HepG2 (cell line): ENCODE measurements around the gene MAN1C1. TPM values are rescaled to one million over a fixed set of nuclear protein-coding genes. Genes with fewer than 3 reads are reported as not detected.

Source experiments
- EEA1 ChIP-seq: sonication (generic); formaldehyde crosslinking; IDR thresholded peaks from 2 replicates; pipeline ENCODE4 v1.5.1; 2020; ENCODE audit warnings: mild to moderate bottlenecking, missing genetic modification reagents, borderline replicate concordance
- HOXD1 ChIP-seq: sonication (generic); formaldehyde crosslinking; IDR thresholded peaks from 2 replicates; pipeline ENCODE4 v1.5.0; 2020; ENCODE audit warnings: missing genetic modification reagents
- JUND ChIP-seq: sonication (generic); formaldehyde crosslinking; IDR thresholded peaks from 2 replicates; pipeline ENCODE4 v1.8.0; 2022; ENCODE audit warnings: mild to moderate bottlenecking, missing genetic modification reagents
- KDM2A ChIP-seq: sonication (generic); formaldehyde crosslinking; IDR thresholded peaks from 2 replicates; pipeline ENCODE4 v1.4.0; 2020; ENCODE audit warnings: low read depth, missing genetic modification reagents, borderline replicate concordance
- KDM5A ChIP-seq: fragments of 200-600 bp; sonication (generic); IDR thresholded peaks from 2 replicates; pipeline ENCODE4 v1.7.0; 2018; ENCODE audit warnings: antibody characterized with exemption, mild to moderate bottlenecking, low read length, borderline replicate concordance
- KMT2B ChIP-seq: IDR thresholded peaks from 2 replicates; pipeline ENCODE4 v1.6.1; 2016; ENCODE audit warnings: missing genetic modification reagents, missing compliant biosample characterization
- MYPOP ChIP-seq: sonication (generic); formaldehyde crosslinking; IDR thresholded peaks from 2 replicates; pipeline ENCODE4 v1.8.1; 2023; ENCODE audit warnings: mild to moderate bottlenecking, moderate library complexity, missing genetic modification reagents
- PHF21A ChIP-seq: sonication (generic); formaldehyde crosslinking; IDR thresholded peaks from 2 replicates; pipeline ENCODE4 v1.5.0; 2020; ENCODE audit warnings: mild to moderate bottlenecking, missing genetic modification reagents
- SAP130 ChIP-seq: IDR thresholded peaks from 2 replicates; pipeline ENCODE4 v1.6.1; 2016; ENCODE audit warnings: low read depth
- SMC3 ChIP-seq: IDR thresholded peaks from 2 replicates; pipeline ENCODE4 v1.6.1; 2011; ENCODE audit warnings: low read length, improper control_type of control experiment
- ZFP37 ChIP-seq: sonication (generic); formaldehyde crosslinking; IDR thresholded peaks from 2 replicates; pipeline ENCODE4 v1.4.0; 2020; ENCODE audit warnings: missing genetic modification reagents, borderline replicate concordance
- ZNF12 ChIP-seq: sonication (generic); formaldehyde crosslinking; IDR thresholded peaks from 2 replicates; pipeline ENCODE4 v1.5.0; 2020; ENCODE audit warnings: missing genetic modification reagents
- ZNF260 ChIP-seq: sonication (generic); formaldehyde crosslinking; IDR thresholded peaks from 2 replicates; pipeline ENCODE4 v1.4.0; 2020; ENCODE audit warnings: missing genetic modification reagents, low read depth, mild to moderate bottlenecking, borderline replicate concordance
- ZNF326 ChIP-seq: sonication (generic); formaldehyde crosslinking; IDR thresholded peaks from 2 replicates; pipeline ENCODE4 v1.4.0; 2020; ENCODE audit warnings: missing genetic modification reagents, borderline replicate concordance
- ZNF747 ChIP-seq: sonication (generic); formaldehyde crosslinking; IDR thresholded peaks from 2 replicates; pipeline ENCODE4 v1.8.1; 2023; ENCODE audit warnings: missing genetic modification reagents, mild to moderate bottlenecking, borderline replicate concordance
- ZNF878 ChIP-seq: sonication (generic); formaldehyde crosslinking; IDR thresholded peaks from 2 replicates; pipeline ENCODE4 v1.8.1; 2023; ENCODE audit warnings: mild to moderate bottlenecking, missing genetic modification reagents, moderate library complexity
- polyA plus RNA-seq, 8 experiments: library from polyadenylated mRNA; depleted of rRNA in 3 of 8; stranded (reverse) in 7 of 8; unstranded in 1 of 8; fragments of >200 nt; fragmentation: Illumina TruSeq in 4 of 8; extraction: Trizol in 4 of 8; gene quantifications; 2 replicates each; pipeline versions ENCODE4 v1.2.1 to v1.2.3, GENCODE V29; 2011 to 2016; ENCODE audit warnings: low read depth in 4 of 8, missing spikeins in 1 of 8, mixed read lengths in 1 of 8; ENCODE audit not compliant: insufficient read depth in 1 of 8
- total RNA-seq, 5 experiments: library from RNA; depleted of rRNA; stranded (reverse); fragments of >200 nt; fragmentation: Illumina TruSeq; extraction: Trizol; gene quantifications; 2 replicates each; pipeline ENCODE4 v1.2.3, GENCODE V29; 2016; ENCODE audit warnings: low read depth in 1 of 5
- TF ChIP-seq, protein P1 (sequence below): sonication (generic); formaldehyde crosslinking; IDR thresholded peaks from 2 replicates; pipeline ENCODE4 v1.5.1; 2020; ENCODE audit warnings: mild to moderate bottlenecking, missing genetic modification reagents, moderate library complexity
- TF ChIP-seq, protein P2 (sequence below): sonication (generic); formaldehyde crosslinking; IDR thresholded peaks from 2 replicates; pipeline ENCODE4 v1.4.0; 2020; ENCODE audit warnings: low read depth, mild to moderate bottlenecking, missing genetic modification reagents

The MAN1C1 gene
- total and polyA plus RNA-seq, 2 of the 13 experiments (the other 11 are each of a cell fraction or from before 2014, with no cell fraction given): 0.18 to 0.49 TPM

DNA sequence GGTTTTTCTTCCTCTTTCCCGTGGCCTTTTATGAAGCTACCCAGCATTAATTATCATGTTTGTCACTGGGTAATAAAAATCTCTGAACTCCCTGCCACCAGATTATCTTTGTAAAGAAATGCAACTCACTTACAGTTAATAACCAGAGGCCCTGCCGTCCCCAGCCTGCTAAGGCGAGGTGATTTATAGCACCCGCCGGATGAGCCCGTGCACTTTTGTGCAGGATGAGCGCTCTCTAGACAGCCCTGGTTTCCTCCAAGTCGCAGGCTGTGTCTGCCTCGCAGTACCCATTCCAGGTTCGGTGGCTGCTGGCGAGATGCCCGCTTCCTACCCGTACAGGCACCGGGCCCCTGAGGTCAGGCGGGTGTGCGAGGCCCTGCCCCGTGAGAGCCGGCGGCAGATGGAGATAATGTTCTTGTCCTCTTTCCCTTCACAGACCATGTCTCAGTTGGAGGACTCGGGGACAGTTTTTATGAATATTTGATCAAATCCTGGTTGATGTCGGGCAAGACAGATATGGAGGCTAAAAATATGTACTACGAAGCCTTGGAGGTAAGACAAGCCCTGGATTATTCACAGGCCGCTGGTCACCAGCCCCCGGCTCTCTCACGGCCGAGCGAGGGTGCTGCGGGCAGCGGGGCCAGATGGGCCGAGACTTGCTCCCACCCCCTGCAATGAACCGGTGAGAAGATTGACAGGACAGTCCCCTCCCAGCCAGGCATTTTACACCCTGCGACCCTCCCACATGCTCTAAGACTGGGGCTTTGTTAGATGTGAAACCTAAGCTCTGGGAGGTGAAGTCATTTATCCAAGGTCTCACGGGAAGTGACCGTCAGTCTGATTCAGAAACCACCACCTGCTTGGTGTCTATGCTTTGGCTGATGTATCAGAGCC, 154.9 kb downstream of the MAN1C1 start (continued):
- TF ChIP-seq ZNF326 (CRISPR knock-in tag) (no peak), MYPOP (CRISPR knock-in tag) (0 out of 2 replicates have a peak, but pooled peaks have one; percentile 32), ZNF878 (CRISPR knock-in tag) (0 out of 2 replicates have a peak, but pooled peaks have one; percentile 61), HOXD1 (CRISPR knock-in tag) (no peak), KMT2B (CRISPR knock-in tag) (no peak), KDM2A (CRISPR knock-in tag) (peak; percentile 30; the same call in 1 of the 2 replicates), ZNF747 (CRISPR knock-in tag) (no peak), KDM5A (no peak), PHF21A (peak; percentile 23; the same call in 1 of the 2 replicates), JUND (CRISPR knock-in tag) (no peak), SAP130 (CRISPR knock-in tag) (0 out of 2 replicates have a peak, but pooled peaks have one; percentile 11), EEA1 (CRISPR knock-in tag) (no peak), ZNF260 (CRISPR knock-in tag) (no peak), SMC3 (no peak), ZNF12 (0 out of 2 replicates have a peak, but pooled peaks have one; percentile 19), ZFP37 (no peak)
- TF ChIP-seq, protein P1, sequence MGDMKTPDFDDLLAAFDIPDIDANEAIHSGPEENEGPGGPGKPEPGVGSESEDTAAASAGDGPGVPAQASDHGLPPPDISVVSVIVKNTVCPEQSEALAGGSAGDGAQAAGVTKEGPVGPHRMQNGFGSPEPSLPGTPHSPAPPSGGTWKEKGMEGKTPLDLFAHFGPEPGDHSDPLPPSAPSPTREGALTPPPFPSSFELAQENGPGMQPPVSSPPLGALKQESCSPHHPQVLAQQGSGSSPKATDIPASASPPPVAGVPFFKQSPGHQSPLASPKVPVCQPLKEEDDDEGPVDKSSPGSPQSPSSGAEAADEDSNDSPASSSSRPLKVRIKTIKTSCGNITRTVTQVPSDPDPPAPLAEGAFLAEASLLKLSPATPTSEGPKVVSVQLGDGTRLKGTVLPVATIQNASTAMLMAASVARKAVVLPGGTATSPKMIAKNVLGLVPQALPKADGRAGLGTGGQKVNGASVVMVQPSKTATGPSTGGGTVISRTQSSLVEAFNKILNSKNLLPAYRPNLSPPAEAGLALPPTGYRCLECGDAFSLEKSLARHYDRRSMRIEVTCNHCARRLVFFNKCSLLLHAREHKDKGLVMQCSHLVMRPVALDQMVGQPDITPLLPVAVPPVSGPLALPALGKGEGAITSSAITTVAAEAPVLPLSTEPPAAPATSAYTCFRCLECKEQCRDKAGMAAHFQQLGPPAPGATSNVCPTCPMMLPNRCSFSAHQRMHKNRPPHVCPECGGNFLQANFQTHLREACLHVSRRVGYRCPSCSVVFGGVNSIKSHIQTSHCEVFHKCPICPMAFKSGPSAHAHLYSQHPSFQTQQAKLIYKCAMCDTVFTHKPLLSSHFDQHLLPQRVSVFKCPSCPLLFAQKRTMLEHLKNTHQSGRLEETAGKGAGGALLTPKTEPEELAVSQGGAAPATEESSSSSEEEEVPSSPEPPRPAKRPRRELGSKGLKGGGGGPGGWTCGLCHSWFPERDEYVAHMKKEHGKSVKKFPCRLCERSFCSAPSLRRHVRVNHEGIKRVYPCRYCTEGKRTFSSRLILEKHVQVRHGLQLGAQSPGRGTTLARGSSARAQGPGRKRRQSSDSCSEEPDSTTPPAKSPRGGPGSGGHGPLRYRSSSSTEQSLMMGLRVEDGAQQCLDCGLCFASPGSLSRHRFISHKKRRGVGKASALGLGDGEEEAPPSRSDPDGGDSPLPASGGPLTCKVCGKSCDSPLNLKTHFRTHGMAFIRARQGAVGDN: peak; percentile 71
- TF ChIP-seq, protein P2, sequence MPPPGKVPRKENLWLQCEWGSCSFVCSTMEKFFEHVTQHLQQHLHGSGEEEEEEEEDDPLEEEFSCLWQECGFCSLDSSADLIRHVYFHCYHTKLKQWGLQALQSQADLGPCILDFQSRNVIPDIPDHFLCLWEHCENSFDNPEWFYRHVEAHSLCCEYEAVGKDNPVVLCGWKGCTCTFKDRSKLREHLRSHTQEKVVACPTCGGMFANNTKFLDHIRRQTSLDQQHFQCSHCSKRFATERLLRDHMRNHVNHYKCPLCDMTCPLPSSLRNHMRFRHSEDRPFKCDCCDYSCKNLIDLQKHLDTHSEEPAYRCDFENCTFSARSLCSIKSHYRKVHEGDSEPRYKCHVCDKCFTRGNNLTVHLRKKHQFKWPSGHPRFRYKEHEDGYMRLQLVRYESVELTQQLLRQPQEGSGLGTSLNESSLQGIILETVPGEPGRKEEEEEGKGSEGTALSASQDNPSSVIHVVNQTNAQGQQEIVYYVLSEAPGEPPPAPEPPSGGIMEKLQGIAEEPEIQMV (CRISPR knock-in tag): 0 out of 2 replicates have a peak, but pooled peaks have one; percentile 32
